Measurements from ENCODE around the gene UNC5A. TPM values are rescaled to one million over a fixed set of nuclear protein-coding genes. Genes with fewer than 3 reads are reported as not detected.

Gene UNC5A
- total RNA-seq, 3 donors from 2014 or later: 0.07 to 0.16 TPM; not detected in 1

- ATAC-seq (no peak), DNase-seq (no peak)
- Histone ChIP-seq H3K9me3 (no peaks in the 10 kb centered on the region), H3K4me3 (no peak overlapping the region), H3K36me3 (ENCODE audit: low read depth) (no peaks in the 10 kb centered on the region), H3K4me1 (ENCODE audit: low read depth) (no peaks in the 10 kb centered on the region)
- intact Hi-C loops (cut with DNase I, micrococcal nuclease): no loop called here
- TF ChIP-seq CTCF (IDR thresholded peaks at IDR 0.05): no peak
Measured at GRCh38 chr5:176861276-176861675, 50.9 kb downstream of the UNC5A start.

- no peak for TF ChIP-seq CTCF (IDR thresholded peaks at IDR 0.05)
- no peaks in the 10 kb centered on the region for H3K4me1 ChIP-seq (ENCODE audit: low read depth)
- H3K9me3 ChIP-seq: no peaks in the 10 kb centered on the region
- H3K4me3 ChIP-seq: no peak overlapping the region
- ATAC-seq: no peak
- intact Hi-C loops (cut with DNase I, micrococcal nuclease): no loop called here
- DNase-seq: no peak
- no peaks in the 10 kb centered on the region for H3K36me3 ChIP-seq (ENCODE audit: low read depth)
Measured at GRCh38 chr5:176862330-176862995, 52.1 kb downstream of the UNC5A start.

GRCh38 chr5:176863041-176863764 lies 52.8 kb downstream of the UNC5A start:
- Histone ChIP-seq H3K36me3 (ENCODE audit: low read depth) (no peaks in the 10 kb centered on the region), H3K4me3 (no peak overlapping the region), H3K4me1 (ENCODE audit: low read depth) (no peaks in the 10 kb centered on the region), H3K9me3 (no peaks in the 10 kb centered on the region)
- no peak for TF ChIP-seq CTCF (IDR thresholded peaks at IDR 0.05)
- DNase-seq: no peak
- intact Hi-C loops (cut with DNase I, micrococcal nuclease): no loop called here
- no peak for ATAC-seq

- H3K4me1 ChIP-seq (ENCODE audit: low read depth): no peaks in the 10 kb centered on the region
- H3K4me3 ChIP-seq: no peak overlapping the region
- no peak for DNase-seq
- intact Hi-C loops (cut with DNase I, micrococcal nuclease): no loop called here
- no peak for TF ChIP-seq CTCF (IDR thresholded peaks at IDR 0.05)
- no peaks in the 10 kb centered on the region for H3K9me3 ChIP-seq
- no peaks in the 10 kb centered on the region for H3K36me3 ChIP-seq (ENCODE audit: low read depth)
- no peak for ATAC-seq
Measured at GRCh38 chr5:176863765-176864098, 53.4 kb downstream of the UNC5A start.

GRCh38 chr5:176864755-176865154 lies 54.4 kb downstream of the UNC5A start:
- ATAC-seq (no peak), DNase-seq (no peak)
- Histone ChIP-seq H3K36me3 (ENCODE audit: low read depth) (no peaks in the 10 kb centered on the region), H3K4me3 (no peak overlapping the region), H3K4me1 (ENCODE audit: low read depth) (no peaks in the 10 kb centered on the region), H3K9me3 (no peaks in the 10 kb centered on the region)
- TF ChIP-seq CTCF (IDR thresholded peaks at IDR 0.05): no peak
- intact Hi-C loops (cut with DNase I, micrococcal nuclease): no loop called here
